Ovary (tissue), 9 donors: ENCODE data around the gene NETO2. TPM values are rescaled to one million over a fixed set of nuclear protein-coding genes. Genes with fewer than 3 reads are reported as not detected.

Experiments
- DNase-seq, 5 donors: peaks; one replicate each; pipeline ENCODE4 v3.0.0-alpha.2; 2019 to 2020
- H3K27ac ChIP-seq, 2 donors: fragments of 200-600 bp; one replicate each; pipeline versions ENCODE4 v1.5.1 to v1.8.0; 2019 to 2022
- H3K27me3 ChIP-seq: fragments of 200-600 bp; one replicate; pipeline ENCODE4 v1.8.0; 2022
- H3K36me3 ChIP-seq: fragments of 200-600 bp; sonication (generic); one replicate; pipeline ENCODE4 v1.5.1; 2019
- H3K4me1 ChIP-seq: one replicate; pipeline ENCODE4 v1.8.1; 2013; ENCODE audit warnings: mild to moderate bottlenecking, moderate library complexity; ENCODE audit not compliant: insufficient read depth
- H3K4me3 ChIP-seq: fragments of 200-600 bp; sonication (generic); one replicate; pipeline ENCODE4 v1.5.1; 2017
- H3K9me3 ChIP-seq, 2 donors: fragments of 200-600 bp in 1 of 2; sonication (generic) in 1 of 2; one replicate each; pipeline versions ENCODE4 v1.5.1 to v1.8.1; 2013 to 2019; ENCODE audit warnings: mild to moderate bottlenecking in 1 of 2, moderate library complexity in 1 of 2
- CTCF ChIP-seq, 3 donors: fragments of 450-650 bp in 2 of 3; fragments of 200-600 bp in 1 of 3; IDR thresholded peaks; one replicate each; pipeline versions ENCODE4 v1.5.1 to v1.8.0; 2016 to 2022; ENCODE audit warnings: antibody characterized with exemption in 3 of 3, mild to moderate bottlenecking in 1 of 3
- EP300 ChIP-seq: sonication (generic); formaldehyde crosslinking; IDR thresholded peaks from one replicate; pipeline ENCODE4 v1.6.1; 2017; ENCODE audit warnings: antibody characterized with exemption
- POLR2A ChIP-seq: fragments of 450-650 bp; IDR thresholded peaks from one replicate; pipeline ENCODE4 v1.6.1; 2017; ENCODE audit warnings: antibody characterized with exemption, mild to moderate bottlenecking, moderate library complexity
- WGBS, 3 donors: extraction: QIAGEN DNeasy Blood & Tissue Kit in 1 of 3; methylation state at CpG; one replicate each; pipeline versions ENCODE4 v1.1.5 to v1.1.7; 2013 to 2017; 5-methylcytosine and 5-hydroxymethylcytosine counted together
- intact Hi-C, 4 donors: fragments of 100-400 bp; cut with DNase I; formaldehyde crosslinking; loops; one replicate each; pipeline versions ENCODE4 v1.11.0 to v1.15.1; 2022 to 2023
- polyA plus RNA-seq, 2 donors: library from polyadenylated mRNA; stranded (reverse); fragments of 200-250 nt in 1 of 2; fragments of 350-450 nt in 1 of 2; fragmentation: Illumina TruSeq in 1 of 2; extraction: RNeasy Lipid Tissue Mini Kit (QIAGEN cat#74804) in 1 of 2; gene quantifications; one replicate each; pipeline ENCODE4 v1.2.3, GENCODE V29; 2013 to 2014
- total RNA-seq, 7 donors: library from RNA; depleted of rRNA in 2 of 7; stranded (reverse); fragments of >200 nt in 2 of 7; fragmentation: NEBNext Ultra II Directional in 3 of 7; extraction: Animal tissue kit (Norgen Biotek cat#: 25700) in 3 of 7; gene quantifications; one replicate each; pipeline versions ENCODE4 v1.1.0 to v1.2.4, GENCODE V29; 2016 to 2023
- donor health status: DM: no; HTN: no; CAD: no; lungs with moderate emphysema.
- donor health status: DM: no; HTN: no; CAD: no.
- donor health status: Bipolar disorder and iron deficiency.
- donor health status: DM: yes; HTN: yes; CAD: no.
- donor health status: DM: no; HTN: no; CAD: no.
- donor health status: DM: yes; HTN: yes; CAD: no.

Gene NETO2
- total and polyA plus RNA-seq, 9 donors = 0.53 to 6.3 (median 1.8) TPM

GRCh38 chr16:47051031-47051430 is 92.7 kb downstream of the NETO2 start:
- no peaks in the 10 kb centered on the region for H3K36me3 ChIP-seq
- no peaks in the 10 kb centered on the region for H3K27me3 ChIP-seq
- H3K4me1 ChIP-seq = no peaks in the 10 kb centered on the region
- H3K4me3 ChIP-seq = no peak overlapping the region
- TF ChIP-seq EP300 (no peak), CTCF (IDR thresholded peaks at IDR 0.05) (no peak), POLR2A (no peak)
- intact Hi-C loops = no loop called here
- H3K27ac ChIP-seq = no peak overlapping the region
- no peaks in the 10 kb centered on the region for H3K9me3 ChIP-seq
- WGBS, 3 donors = 94 to 95% (median 94%) methylated on average over 10 of the region's 10 CpGs
- no peak for DNase-seq

GRCh38 chr16:47049901-47050583 is 93.7 kb downstream of the NETO2 start:
- Histone ChIP-seq H3K4me1 (peaks cover under 1% of the 10 kb centered on the region), H3K27me3 (no peaks in the 10 kb centered on the region), H3K36me3 (no peaks in the 10 kb centered on the region), H3K4me3 (no peak overlapping the region), H3K27ac (no peak overlapping the region), H3K9me3 (no peaks in the 10 kb centered on the region)
- 84 to 88% (median 85%) methylated on average over 12 of the region's 12 CpGs for WGBS, 3 donors
- TF ChIP-seq CTCF (IDR thresholded peaks at IDR 0.05) (no peak), POLR2A (no peak), EP300 (no peak)
- intact Hi-C loops = no loop called here
- no peak for DNase-seq

- intact Hi-C loops = no loop called here
- no peaks in the 10 kb centered on the region for H3K9me3 ChIP-seq
- no peak for DNase-seq
- no peak overlapping the region for H3K4me3 ChIP-seq
- no peak for TF ChIP-seq POLR2A
- TF ChIP-seq EP300 = no peak
- TF ChIP-seq CTCF (IDR thresholded peaks at IDR 0.05) = no peak
- no peaks in the 10 kb centered on the region for H3K36me3 ChIP-seq
- H3K4me1 ChIP-seq = peaks cover 2% of the 10 kb centered on the region
- H3K27me3 ChIP-seq = no peaks in the 10 kb centered on the region
- no peak overlapping the region for H3K27ac ChIP-seq
- 73 to 79% (median 78%) methylated on average over 5 of the region's 5 CpGs for WGBS, 3 donors
Observed at GRCh38 chr16:47047524-47048203, 96.1 kb downstream of the NETO2 start.

DNA sequence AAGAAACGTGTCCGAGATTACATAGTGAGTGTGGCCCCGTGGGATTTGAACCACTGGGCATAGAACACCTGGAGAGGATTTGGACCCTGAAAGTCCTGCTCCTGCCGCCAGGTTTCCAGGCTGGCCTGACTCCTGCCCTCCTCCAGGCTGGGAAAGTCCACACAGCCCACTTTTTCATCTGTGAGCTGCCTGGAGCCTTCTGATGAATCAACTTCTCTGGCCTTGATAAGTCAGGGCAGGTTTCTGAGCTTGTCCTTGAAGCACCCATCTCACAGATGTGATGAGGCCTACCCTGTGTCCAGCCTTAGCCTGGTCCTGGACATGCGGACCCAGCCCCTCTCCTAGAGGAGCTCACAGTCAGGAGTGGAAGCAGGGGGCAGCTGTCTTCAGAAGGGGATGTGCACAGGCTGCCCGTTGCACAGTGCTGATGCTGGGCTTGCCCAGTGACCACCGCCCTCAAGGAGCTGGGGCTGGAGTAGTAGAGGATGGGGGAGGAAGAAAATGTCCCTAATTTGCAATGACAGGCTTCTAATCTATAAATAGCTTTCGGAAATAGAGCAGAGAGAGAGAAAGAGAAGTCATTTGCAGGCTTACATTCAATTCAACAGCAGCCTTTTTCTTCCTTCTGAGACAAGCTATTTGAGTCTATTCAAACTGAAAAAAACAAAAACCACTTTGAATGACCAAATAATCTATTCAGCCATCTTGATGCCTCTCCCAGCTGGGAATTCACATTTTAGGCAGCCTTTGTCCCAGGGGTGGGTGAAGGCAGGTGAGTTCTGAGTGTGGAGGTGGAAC is 96.8 kb downstream of the NETO2 start:
- Histone ChIP-seq H3K36me3 (no peaks in the 10 kb centered on the region), H3K4me3 (no peak overlapping the region), H3K27ac (no peak overlapping the region), H3K9me3 (no peaks in the 10 kb centered on the region), H3K27me3 (no peaks in the 10 kb centered on the region), H3K4me1 (peaks cover 2% of the 10 kb centered on the region)
- intact Hi-C loops = no loop called here
- DNase-seq = no peak
- WGBS, 3 donors = 84 to 87% (median 87%) methylated on average over 8 of the region's 8 CpGs
- TF ChIP-seq POLR2A = no peak
- no peak for TF ChIP-seq EP300
- no peak for TF ChIP-seq CTCF (IDR thresholded peaks at IDR 0.05)
